ENCODE data around the gene HS3ST3A1. TPM values are rescaled to one million over a fixed set of nuclear protein-coding genes. Genes with fewer than 3 reads are reported as not detected.

The HS3ST3A1 gene
- total RNA-seq, 4 donors from 2014 or later: 0.30 to 7.3 TPM; not detected in 2

DNA sequence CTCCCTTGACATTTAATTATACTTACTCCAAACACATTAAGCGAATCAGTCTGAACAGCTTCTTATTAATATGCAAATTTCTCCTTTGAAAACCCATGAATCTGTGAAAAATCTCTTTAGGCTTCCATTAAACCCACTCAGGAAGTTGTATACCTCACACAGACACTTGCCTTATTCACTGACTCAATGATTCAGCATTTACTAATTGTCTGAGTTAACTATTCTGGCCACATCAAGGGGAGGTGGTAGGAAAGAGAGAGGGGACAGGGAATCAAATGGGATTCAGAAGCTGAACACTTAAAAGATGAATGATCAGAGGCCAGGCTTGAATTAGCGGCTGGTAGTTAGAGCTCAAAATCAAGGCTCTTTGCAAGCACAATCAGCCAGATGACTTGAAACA lies 70.0 kb downstream of the HS3ST3A1 start:
- DNase-seq (ENCODE audit: low spot score in 2 of 2): no peak
- H3K4me3 ChIP-seq: no peak overlapping the region
- H3K9me3 ChIP-seq: peaks cover 0 to 18% (median 4%) of the 10 kb centered on the region in 4 donors
- H3K27me3 ChIP-seq: no peaks in the 10 kb centered on the region
- TF ChIP-seq, protein P1, sequence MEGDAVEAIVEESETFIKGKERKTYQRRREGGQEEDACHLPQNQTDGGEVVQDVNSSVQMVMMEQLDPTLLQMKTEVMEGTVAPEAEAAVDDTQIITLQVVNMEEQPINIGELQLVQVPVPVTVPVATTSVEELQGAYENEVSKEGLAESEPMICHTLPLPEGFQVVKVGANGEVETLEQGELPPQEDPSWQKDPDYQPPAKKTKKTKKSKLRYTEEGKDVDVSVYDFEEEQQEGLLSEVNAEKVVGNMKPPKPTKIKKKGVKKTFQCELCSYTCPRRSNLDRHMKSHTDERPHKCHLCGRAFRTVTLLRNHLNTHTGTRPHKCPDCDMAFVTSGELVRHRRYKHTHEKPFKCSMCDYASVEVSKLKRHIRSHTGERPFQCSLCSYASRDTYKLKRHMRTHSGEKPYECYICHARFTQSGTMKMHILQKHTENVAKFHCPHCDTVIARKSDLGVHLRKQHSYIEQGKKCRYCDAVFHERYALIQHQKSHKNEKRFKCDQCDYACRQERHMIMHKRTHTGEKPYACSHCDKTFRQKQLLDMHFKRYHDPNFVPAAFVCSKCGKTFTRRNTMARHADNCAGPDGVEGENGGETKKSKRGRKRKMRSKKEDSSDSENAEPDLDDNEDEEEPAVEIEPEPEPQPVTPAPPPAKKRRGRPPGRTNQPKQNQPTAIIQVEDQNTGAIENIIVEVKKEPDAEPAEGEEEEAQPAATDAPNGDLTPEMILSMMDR (IDR thresholded peaks at IDR 0.05): no peak
- no peak for TF ChIP-seq EP300 (IDR thresholded peaks at IDR 0.05)
- TF ChIP-seq POLR2A (IDR thresholded peaks at IDR 0.05): no peak
- 65 to 89% methylated on average over 2 of the region's 2 CpGs for WGBS, 2 donors
- H3K36me3 ChIP-seq: no peaks in the 10 kb centered on the region
- no peak overlapping the region for H3K27ac ChIP-seq
- H3K4me1 ChIP-seq: no peaks in the 10 kb centered on the region

GRCh38 chr17:13525876-13526275 lies 75.9 kb downstream of the HS3ST3A1 start:
- WGBS, 2 donors: 41 to 50% methylated on average over 3 of the region's 3 CpGs
- TF ChIP-seq POLR2A (IDR thresholded peaks at IDR 0.05) (no peak), EP300 (IDR thresholded peaks at IDR 0.05) (no peak)
- TF ChIP-seq, protein P1 (IDR thresholded peaks at IDR 0.05): no peak

DNA sequence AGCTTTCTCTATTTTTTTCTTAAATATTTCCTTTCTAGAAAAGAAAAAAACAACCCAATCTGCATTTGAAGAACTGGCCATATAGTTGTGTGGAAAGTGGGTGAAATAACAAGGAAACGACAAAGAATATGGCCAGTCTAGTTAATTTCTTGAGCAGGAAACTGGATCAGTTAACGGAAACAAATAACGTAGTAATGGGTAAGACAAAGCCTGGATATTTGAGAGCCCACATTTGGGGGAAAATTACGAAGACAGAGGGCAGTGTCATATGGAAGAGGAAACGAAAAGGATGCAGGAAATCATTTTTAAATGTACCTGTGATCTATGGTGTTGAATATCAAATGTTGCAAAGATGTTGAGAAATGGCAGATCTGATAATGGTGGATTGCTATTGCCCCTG lies 78.6 kb downstream of the HS3ST3A1 start:
- Histone ChIP-seq H3K4me3 (no peak overlapping the region), H3K4me1 (no peaks in the 10 kb centered on the region), H3K27me3 (no peaks in the 10 kb centered on the region), H3K9me3 (no peaks in the 10 kb centered on the region), H3K27ac (no peak overlapping the region), H3K36me3 (no peaks in the 10 kb centered on the region)
- no peak for TF ChIP-seq POLR2A (IDR thresholded peaks at IDR 0.05)
- TF ChIP-seq EP300 (IDR thresholded peaks at IDR 0.05): no peak
- TF ChIP-seq, protein P1 (IDR thresholded peaks at IDR 0.05): no peak
- DNase-seq (ENCODE audit: low spot score in 2 of 2): no peak
- 85 to 91% methylated on average over 5 of the region's 5 CpGs for WGBS, 2 donors

More at GRCh38 chr17:13525876-13526275, 75.9 kb downstream of the HS3ST3A1 start:
- no peak overlapping the region for H3K4me3 ChIP-seq
- H3K9me3 ChIP-seq: no peaks in the 10 kb centered on the region
- DNase-seq (ENCODE audit: low spot score in 2 of 2): no peak
- H3K36me3 ChIP-seq: no peaks in the 10 kb centered on the region
- no peaks in the 10 kb centered on the region for H3K27me3 ChIP-seq
- no peak overlapping the region for H3K27ac ChIP-seq
- no peaks in the 10 kb centered on the region for H3K4me1 ChIP-seq

DNA sequence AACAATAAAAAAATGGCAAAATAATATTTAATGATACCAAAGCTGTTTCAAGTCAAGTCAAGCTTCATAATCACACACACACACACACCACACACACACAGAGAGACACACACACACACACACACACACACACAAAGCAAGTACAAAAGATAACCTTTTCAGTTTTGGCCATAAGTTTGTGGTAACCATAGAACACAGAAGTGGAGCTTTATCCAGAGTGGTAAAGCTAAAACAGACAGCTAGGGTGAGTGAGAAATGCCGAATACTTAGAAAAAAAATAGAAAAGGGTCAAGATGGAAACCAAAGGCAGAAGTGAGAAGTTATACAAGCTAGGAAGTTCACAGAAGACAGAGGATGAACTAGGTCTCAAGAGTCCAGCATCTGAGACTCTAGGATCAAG lies 79.0 kb downstream of the HS3ST3A1 start:
- DNase-seq (ENCODE audit: low spot score in 2 of 2): no peak
- no peaks in the 10 kb centered on the region for H3K27me3 ChIP-seq
- H3K27ac ChIP-seq: no peak overlapping the region
- H3K4me3 ChIP-seq: no peak overlapping the region
- 64 to 78% methylated on average over 1 of the region's 1 CpG for WGBS, 2 donors
- no peaks in the 10 kb centered on the region for H3K9me3 ChIP-seq
- H3K4me1 ChIP-seq: no peaks in the 10 kb centered on the region
- no peaks in the 10 kb centered on the region for H3K36me3 ChIP-seq
- no peak for TF ChIP-seq POLR2A (IDR thresholded peaks at IDR 0.05)
- TF ChIP-seq, protein P1 (IDR thresholded peaks at IDR 0.05): no peak
- no peak for TF ChIP-seq EP300 (IDR thresholded peaks at IDR 0.05)

- WGBS, 2 donors: 87 to 89% methylated on average over 4 of the region's 4 CpGs
- Histone ChIP-seq H3K9me3 (no peaks in the 10 kb centered on the region), H3K27ac (no peak overlapping the region), H3K36me3 (no peaks in the 10 kb centered on the region), H3K4me3 (no peak overlapping the region), H3K27me3 (no peaks in the 10 kb centered on the region), H3K4me1 (no peaks in the 10 kb centered on the region)
- no peak for TF ChIP-seq POLR2A (IDR thresholded peaks at IDR 0.05)
- no peak for TF ChIP-seq EP300 (IDR thresholded peaks at IDR 0.05)
- TF ChIP-seq, protein P1 (IDR thresholded peaks at IDR 0.05): no peak
- DNase-seq (ENCODE audit: low spot score in 2 of 2): no peak
Observed at GRCh38 chr17:13521784-13522183, 79.9 kb downstream of the HS3ST3A1 start.

All from tibial nerve (tissue), 4 donors.